ENCODE results near the gene PLXNA4. TPM values are rescaled to one million over a fixed set of nuclear protein-coding genes. Genes with fewer than 3 reads are reported as not detected.

The PLXNA4 gene
- total and polyA plus RNA-seq, 2 donors (not counting 1 experiment from before 2014, with no cell fraction given): not detected

DNA sequence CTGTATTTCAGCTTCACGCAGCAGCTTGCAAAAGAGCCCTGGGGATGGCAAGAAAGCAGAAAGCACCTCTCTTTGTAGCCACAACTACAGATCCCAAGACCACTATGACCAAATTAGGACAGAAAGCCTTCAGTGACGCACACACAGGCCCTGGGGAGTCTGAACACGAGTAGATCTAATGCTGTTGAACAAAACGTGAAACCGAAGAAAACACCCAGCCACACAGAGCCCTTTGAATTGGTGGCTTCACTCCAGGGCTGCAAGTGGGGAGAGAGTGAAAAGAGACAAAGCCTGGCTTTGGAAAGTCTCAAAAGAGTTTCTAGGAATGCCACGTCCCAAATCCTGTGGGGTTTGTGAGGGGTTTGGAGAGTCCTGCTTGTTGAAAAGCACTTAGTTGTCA, 28.4 kb downstream of the PLXNA4 start:
- peaks cover 0 to 14% (median 4%) of the 10 kb centered on the region in 3 donors for H3K9me3 ChIP-seq (ENCODE audit: control extremely low read depth in 1 of 3, control insufficient read depth in 2 of 3, insufficient read depth in 1 of 3, low read length in 2 of 3)
- no peaks in the 10 kb centered on the region for H3K4me1 Mint-ChIP-seq
- H3K27me3 Mint-ChIP-seq: peaks cover 14% of the 10 kb centered on the region
- intact Hi-C loops (cut with micrococcal nuclease): no loop called here
- H3K27me3 ChIP-seq (replicated peaks in 1 of 4; ENCODE audit: control extremely low read depth in 1 of 4, control insufficient read depth in 3 of 4, insufficient read depth in 4 of 4, low read length in 3 of 4): peaks cover 0 to 4% (median 0%) of the 10 kb centered on the region in 4 experiments
- DNase-seq (no peak), ATAC-seq (ENCODE audit: low read depth) (no peak)
- H3K27ac ChIP-seq (ENCODE audit: low read length in 2 of 2): no peak overlapping the region
- 89% methylated on average over 1 of the region's 6 CpGs for WGBS (ENCODE audit: insufficient coverage)
- ChIA-PET POLR2A (no interaction called here), CTCF (no interaction called here)
- peaks cover 6% of the 10 kb centered on the region for H3K9me3 Mint-ChIP-seq (ENCODE audit: insufficient read depth)
- no peak overlapping the region for H3K9ac ChIP-seq (ENCODE audit: low read length)
- no peaks in the 10 kb centered on the region for H3K4me1 ChIP-seq (ENCODE audit: control insufficient read depth in 2 of 2, insufficient read depth in 2 of 2, low read length in 2 of 2)
- H3K4me2 ChIP-seq (replicated peaks; ENCODE audit: low read depth, low read length, poor library complexity, severe bottlenecking): no peak overlapping the region
- no peaks in the 10 kb centered on the region for H4K20me1 ChIP-seq (ENCODE audit: control insufficient read depth, insufficient read depth, low read length, poor library complexity, severe bottlenecking)
- H3K4me3 ChIP-seq (ENCODE audit: control extremely low read depth in 1 of 5, extremely low read depth in 1 of 5, insufficient read depth in 1 of 5, low read depth in 2 of 5, low read length in 4 of 5): no peak overlapping the region
- no peaks in the 10 kb centered on the region for H3K79me2 ChIP-seq (ENCODE audit: control insufficient read depth, insufficient read depth, low read length)
- no peaks in the 10 kb centered on the region for H3K36me3 ChIP-seq (replicated peaks in 1 of 2; ENCODE audit: control extremely low read depth in 1 of 2, control insufficient read depth in 1 of 2, extremely low read depth in 1 of 2, insufficient read depth in 2 of 2, low read length in 1 of 2)
- H3K4me3 Mint-ChIP-seq: no peak overlapping the region
- H2AFZ ChIP-seq (ENCODE audit: insufficient read depth, low read depth, low read length, poor library complexity, severe bottlenecking): no peak overlapping the region
- H3K27ac Mint-ChIP-seq: no peak overlapping the region
- TF ChIP-seq EZH2 (IDR thresholded peaks at IDR 0.05; ENCODE audit: borderline replicate concordance, insufficient read depth, low read depth, low read length, poor library complexity, severe bottlenecking): no peak
- TF ChIP-seq, protein P1, sequence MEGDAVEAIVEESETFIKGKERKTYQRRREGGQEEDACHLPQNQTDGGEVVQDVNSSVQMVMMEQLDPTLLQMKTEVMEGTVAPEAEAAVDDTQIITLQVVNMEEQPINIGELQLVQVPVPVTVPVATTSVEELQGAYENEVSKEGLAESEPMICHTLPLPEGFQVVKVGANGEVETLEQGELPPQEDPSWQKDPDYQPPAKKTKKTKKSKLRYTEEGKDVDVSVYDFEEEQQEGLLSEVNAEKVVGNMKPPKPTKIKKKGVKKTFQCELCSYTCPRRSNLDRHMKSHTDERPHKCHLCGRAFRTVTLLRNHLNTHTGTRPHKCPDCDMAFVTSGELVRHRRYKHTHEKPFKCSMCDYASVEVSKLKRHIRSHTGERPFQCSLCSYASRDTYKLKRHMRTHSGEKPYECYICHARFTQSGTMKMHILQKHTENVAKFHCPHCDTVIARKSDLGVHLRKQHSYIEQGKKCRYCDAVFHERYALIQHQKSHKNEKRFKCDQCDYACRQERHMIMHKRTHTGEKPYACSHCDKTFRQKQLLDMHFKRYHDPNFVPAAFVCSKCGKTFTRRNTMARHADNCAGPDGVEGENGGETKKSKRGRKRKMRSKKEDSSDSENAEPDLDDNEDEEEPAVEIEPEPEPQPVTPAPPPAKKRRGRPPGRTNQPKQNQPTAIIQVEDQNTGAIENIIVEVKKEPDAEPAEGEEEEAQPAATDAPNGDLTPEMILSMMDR (IDR thresholded peaks at IDR 0.05): no peak

DNA sequence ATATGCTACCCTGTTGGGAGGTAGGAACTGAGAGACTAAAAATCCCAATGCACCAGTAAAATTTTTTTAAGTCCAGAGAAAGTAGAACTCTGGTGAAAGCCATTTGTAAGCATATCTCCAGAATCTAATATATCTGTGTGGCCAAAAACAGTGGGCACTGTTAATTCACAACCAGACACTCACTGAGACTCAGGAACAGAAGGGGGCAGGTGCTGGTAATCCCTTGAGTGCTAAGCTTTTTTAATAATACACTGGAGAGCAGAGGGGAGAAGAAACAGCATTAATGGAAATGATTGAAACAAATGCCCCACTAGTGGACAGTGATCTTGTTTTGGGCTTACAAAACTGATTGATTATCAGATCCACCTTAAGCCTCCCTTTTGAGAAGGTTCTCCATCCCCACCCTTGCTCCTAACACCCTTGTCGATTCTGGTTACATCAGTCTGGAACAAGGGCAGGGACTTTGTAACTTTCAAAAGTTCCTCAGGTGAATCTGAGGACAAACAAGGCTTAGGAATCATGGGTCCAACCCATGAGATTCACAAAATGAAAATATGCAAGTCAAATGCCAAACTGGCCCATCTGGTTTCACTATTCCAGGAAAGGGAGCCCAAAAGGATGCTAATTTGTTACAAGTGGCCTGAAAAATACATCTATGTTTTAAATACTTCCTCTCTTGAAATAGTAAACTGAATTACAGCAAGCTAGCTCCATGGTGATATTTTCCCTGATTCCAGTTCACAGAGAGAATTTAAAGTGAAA, 29.7 kb downstream of the PLXNA4 start:
- CTCF ChIA-PET: no interaction called here
- H3K9me3 ChIP-seq (ENCODE audit: control extremely low read depth in 1 of 3, control insufficient read depth in 2 of 3, insufficient read depth in 1 of 3, low read length in 2 of 3): peaks cover 0 to 14% (median 4%) of the 10 kb centered on the region in 3 donors
- ATAC-seq (ENCODE audit: low read depth) (no peak), DNase-seq (no peak)
- H3K79me2 ChIP-seq (ENCODE audit: control insufficient read depth, insufficient read depth, low read length): no peaks in the 10 kb centered on the region
- Mint-ChIP-seq H3K4me3 (no peak overlapping the region), H3K27me3 (peaks cover 9% of the 10 kb centered on the region), H3K9me3 (ENCODE audit: insufficient read depth) (peaks cover 6% of the 10 kb centered on the region), H3K4me1 (no peaks in the 10 kb centered on the region), H3K27ac (no peak overlapping the region)
- 100% methylated on average over 1 of the region's 1 CpG for WGBS (ENCODE audit: insufficient coverage)
- TF ChIP-seq, protein P1 (IDR thresholded peaks at IDR 0.05): no peak
- no peak for TF ChIP-seq EZH2 (IDR thresholded peaks at IDR 0.05; ENCODE audit: borderline replicate concordance, insufficient read depth, low read depth, low read length, poor library complexity, severe bottlenecking)
- no peak overlapping the region for H3K9ac ChIP-seq (ENCODE audit: low read length)
- H3K4me3 ChIP-seq (ENCODE audit: control extremely low read depth in 1 of 5, extremely low read depth in 1 of 5, insufficient read depth in 1 of 5, low read depth in 2 of 5, low read length in 4 of 5): no peak overlapping the region
- POLR2A ChIA-PET: no interaction called here
- no peaks in the 10 kb centered on the region for H3K4me1 ChIP-seq (ENCODE audit: control insufficient read depth in 2 of 2, insufficient read depth in 2 of 2, low read length in 2 of 2)
- no peaks in the 10 kb centered on the region for H4K20me1 ChIP-seq (ENCODE audit: control insufficient read depth, insufficient read depth, low read length, poor library complexity, severe bottlenecking)
- no peaks in the 10 kb centered on the region for H3K36me3 ChIP-seq (replicated peaks in 1 of 2; ENCODE audit: control extremely low read depth in 1 of 2, control insufficient read depth in 1 of 2, extremely low read depth in 1 of 2, insufficient read depth in 2 of 2, low read length in 1 of 2)
- peaks cover 0 to 1% (median 0%) of the 10 kb centered on the region in 4 experiments for H3K27me3 ChIP-seq (replicated peaks in 1 of 4; ENCODE audit: control extremely low read depth in 1 of 4, control insufficient read depth in 3 of 4, insufficient read depth in 4 of 4, low read length in 3 of 4)
- intact Hi-C loops (cut with micrococcal nuclease): no loop called here
- H2AFZ ChIP-seq (ENCODE audit: insufficient read depth, low read depth, low read length, poor library complexity, severe bottlenecking): no peak overlapping the region
- H3K27ac ChIP-seq (ENCODE audit: low read length in 2 of 2): no peak overlapping the region
- H3K4me2 ChIP-seq (replicated peaks; ENCODE audit: low read depth, low read length, poor library complexity, severe bottlenecking): no peak overlapping the region

Data from B cell (primary cell).